Neural crest cell (in vitro differentiated cells): Measurements from ENCODE around the gene ATP6V0D1. TPM values are rescaled to one million over a fixed set of nuclear protein-coding genes. Genes with fewer than 3 reads are reported as not detected.
A peak's percentile ranks its signal among the peaks of the same experiment; 100 is the strongest.

ENCODE experiments used
- DNase-seq: peaks from one replicate; pipeline ENCODE4 v3.0.0; 2021; ENCODE audit warnings: low read depth, mixed read lengths, low spot score
- H3K27ac Mint-ChIP-seq: one replicate; pipeline ENCODE4 v1.8.0; 2021; ENCODE audit warnings: mild to moderate bottlenecking, mixed read lengths; ENCODE audit not compliant: unreplicated experiment
- H3K27me3 Mint-ChIP-seq: 2 replicates; pipeline ENCODE4 v1.8.0; 2021; ENCODE audit warnings: low read depth, mild to moderate bottlenecking, mixed read lengths
- H3K36me3 Mint-ChIP-seq: 2 replicates; pipeline ENCODE4 v1.8.0; 2021; ENCODE audit warnings: low read depth, mild to moderate bottlenecking, mixed read lengths
- H3K4me1 Mint-ChIP-seq: 2 replicates; pipeline ENCODE4 v1.8.0; 2021; ENCODE audit warnings: mixed read lengths
- H3K4me3 Mint-ChIP-seq: one replicate; pipeline ENCODE4 v1.8.0; 2021; ENCODE audit warnings: mild to moderate bottlenecking, mixed read lengths
- H3K9me3 Mint-ChIP-seq: 2 replicates; pipeline ENCODE4 v1.8.0; 2021; ENCODE audit warnings: mixed read lengths
- total RNA-seq: library from RNA; stranded (reverse); gene quantifications from 2 replicates; pipeline ENCODE4 v1.2.1, GENCODE V29; 2021
- TF ChIP-seq, protein P1 (sequence below): fragments of 200-600 bp; sonication (generic); conservative IDR thresholded peaks from 2 replicates; pipeline ENCODE4 v1.5.0; 2021; ENCODE audit warnings: antibody characterized with exemption, mild to moderate bottlenecking

ATP6V0D1 gene
- total RNA-seq, 1 donor from 2014 or later, result 54.7 TPM

DNA sequence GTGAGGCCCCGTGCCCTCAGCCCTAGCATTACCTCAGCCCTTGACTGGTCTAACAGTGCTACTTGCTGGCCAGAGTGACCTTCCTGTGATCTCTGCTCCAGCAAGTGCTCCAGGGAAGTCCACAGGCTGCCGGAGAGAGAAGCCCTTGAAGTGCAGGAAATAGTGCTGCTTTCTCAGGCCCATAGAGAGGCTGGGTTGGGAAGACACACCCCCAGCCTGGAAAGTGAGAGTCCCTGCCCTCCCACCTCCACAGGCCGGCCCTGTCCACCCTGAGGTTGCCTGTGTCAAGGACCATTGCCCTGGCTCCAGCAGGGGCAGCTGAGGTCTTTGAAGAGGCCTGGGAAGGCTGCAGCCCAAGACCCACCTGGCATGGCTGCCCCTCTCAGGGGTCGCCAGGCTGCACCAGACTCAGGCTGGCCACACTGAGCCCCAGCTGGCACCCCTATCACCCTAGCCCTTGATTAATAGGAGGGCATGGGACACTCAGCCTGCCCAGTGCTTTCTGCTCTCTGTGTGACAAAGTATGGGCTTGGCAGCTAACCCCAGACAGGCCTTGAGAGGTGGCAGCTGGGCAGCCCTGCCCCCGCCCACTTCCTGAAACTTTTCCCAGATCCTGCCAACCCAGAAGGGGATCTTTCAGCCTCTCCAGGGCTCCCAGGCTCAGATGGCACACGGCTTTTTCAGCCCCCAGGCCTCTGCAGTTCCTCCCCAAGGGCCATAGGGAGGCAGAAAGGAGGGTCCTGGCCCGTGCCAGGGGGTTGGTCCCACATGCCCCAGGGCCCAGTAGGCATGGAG, 21.7 kb downstream of the ATP6V0D1 start:
- Mint-ChIP-seq H3K27ac (no peak overlapping the region), H3K36me3 (no peaks in the 10 kb centered on the region), H3K27me3 (no peaks in the 10 kb centered on the region), H3K9me3 (no peaks in the 10 kb centered on the region), H3K4me1 (peaks cover 19% of the 10 kb centered on the region), H3K4me3 (peak overlapping the region; percentile 34)
- DNase-seq, result no peak
- TF ChIP-seq, protein P1, sequence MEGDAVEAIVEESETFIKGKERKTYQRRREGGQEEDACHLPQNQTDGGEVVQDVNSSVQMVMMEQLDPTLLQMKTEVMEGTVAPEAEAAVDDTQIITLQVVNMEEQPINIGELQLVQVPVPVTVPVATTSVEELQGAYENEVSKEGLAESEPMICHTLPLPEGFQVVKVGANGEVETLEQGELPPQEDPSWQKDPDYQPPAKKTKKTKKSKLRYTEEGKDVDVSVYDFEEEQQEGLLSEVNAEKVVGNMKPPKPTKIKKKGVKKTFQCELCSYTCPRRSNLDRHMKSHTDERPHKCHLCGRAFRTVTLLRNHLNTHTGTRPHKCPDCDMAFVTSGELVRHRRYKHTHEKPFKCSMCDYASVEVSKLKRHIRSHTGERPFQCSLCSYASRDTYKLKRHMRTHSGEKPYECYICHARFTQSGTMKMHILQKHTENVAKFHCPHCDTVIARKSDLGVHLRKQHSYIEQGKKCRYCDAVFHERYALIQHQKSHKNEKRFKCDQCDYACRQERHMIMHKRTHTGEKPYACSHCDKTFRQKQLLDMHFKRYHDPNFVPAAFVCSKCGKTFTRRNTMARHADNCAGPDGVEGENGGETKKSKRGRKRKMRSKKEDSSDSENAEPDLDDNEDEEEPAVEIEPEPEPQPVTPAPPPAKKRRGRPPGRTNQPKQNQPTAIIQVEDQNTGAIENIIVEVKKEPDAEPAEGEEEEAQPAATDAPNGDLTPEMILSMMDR, result no peak

DNA sequence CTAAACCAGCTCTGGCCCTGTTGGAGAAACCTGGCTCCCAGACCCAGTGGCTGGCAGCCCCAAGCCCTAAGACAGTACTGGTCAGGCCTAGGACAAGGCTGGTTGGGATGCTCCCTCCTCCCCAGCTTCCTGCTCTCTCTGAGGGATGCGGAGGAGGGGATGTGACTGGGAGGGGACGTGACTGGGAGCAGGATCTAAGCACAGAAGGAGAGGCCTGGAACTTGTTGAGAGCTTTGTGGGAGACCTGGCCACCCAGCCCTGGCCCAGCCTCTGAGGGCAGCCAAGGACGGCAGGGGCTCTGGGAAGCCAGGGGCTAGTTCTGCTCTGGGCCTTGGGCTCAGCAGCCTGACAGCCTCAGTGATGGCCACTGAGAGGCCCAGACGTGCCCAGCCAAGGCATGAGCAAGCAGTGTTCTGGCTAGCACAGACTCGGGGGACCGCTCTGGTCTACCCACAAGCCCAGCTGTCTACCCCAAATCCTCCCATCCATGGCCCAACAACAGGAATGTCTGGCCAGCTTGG, 22.8 kb downstream of the ATP6V0D1 start:
- no peak overlapping the region for H3K4me3 Mint-ChIP-seq
- no peak overlapping the region for H3K27ac Mint-ChIP-seq
- DNase-seq, result no peak
- TF ChIP-seq, protein P1, result no peak
- no peaks in the 10 kb centered on the region for H3K27me3 Mint-ChIP-seq
- H3K4me1 Mint-ChIP-seq, result peaks cover 25% of the 10 kb centered on the region
- H3K9me3 Mint-ChIP-seq, result no peaks in the 10 kb centered on the region
- H3K36me3 Mint-ChIP-seq, result no peaks in the 10 kb centered on the region

DNA sequence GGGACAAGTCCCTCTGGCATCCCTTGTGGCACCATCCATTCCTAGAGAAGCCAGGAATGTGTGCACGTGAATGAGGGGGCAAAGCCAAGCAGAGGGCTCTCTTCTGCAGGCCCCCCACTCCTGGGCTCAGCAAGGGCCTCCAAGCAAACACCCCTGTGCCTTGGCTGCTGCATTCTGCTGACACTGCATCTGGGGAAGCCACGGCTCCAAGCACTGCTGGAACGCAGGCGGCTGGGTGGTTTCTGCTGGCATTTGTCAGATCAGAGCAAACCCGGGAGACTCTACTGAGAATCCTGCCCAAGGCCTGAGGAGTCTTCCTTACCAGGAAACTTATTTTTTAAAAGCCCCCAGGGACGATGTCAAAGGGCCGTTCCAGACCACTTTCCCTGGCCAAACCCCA, 23.3 kb downstream of the ATP6V0D1 start:
- Mint-ChIP-seq H3K9me3 (no peaks in the 10 kb centered on the region), H3K27ac (no peak overlapping the region)
- DNase-seq, result no peak

DNA sequence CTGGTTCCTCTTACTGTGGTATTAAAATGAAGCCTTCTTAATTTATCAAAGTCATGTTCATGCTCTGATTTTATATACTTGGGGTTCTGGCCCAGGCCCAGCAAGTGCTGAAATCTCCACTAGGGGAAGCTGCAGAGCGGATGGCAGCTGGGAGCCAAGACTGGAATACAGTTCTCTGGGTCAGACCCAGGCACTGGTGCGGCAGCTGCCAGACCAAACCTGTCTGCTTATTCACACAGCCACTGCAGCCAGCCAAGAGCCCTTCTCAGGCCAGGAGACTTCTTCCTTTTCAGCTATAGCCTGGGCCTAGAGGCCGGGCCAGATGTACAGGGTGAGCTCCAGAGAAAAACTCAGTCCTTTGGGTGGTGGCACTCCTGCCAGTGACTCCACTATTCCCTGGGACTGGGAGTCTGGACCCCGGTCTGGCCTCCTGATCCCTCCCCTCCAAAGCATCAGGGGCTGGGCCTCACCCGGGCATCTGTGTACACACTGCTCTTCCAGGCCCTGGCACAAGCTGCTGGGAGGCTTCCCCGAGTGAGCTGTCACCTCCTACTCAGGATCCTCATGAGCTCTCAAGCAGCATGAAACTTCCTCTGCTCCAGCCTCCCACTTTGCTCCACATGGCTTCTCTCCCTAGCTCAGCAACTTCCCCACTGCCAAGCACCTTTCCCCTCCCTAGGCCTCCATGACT, 24.4 kb downstream of the ATP6V0D1 start:
- TF ChIP-seq, protein P1, result peak; percentile 34
- Mint-ChIP-seq H3K4me3 (no peak overlapping the region), H3K36me3 (no peaks in the 10 kb centered on the region)

More for the DNA sequence above, 23.3 kb downstream of the ATP6V0D1 start:
- Mint-ChIP-seq H3K36me3 (no peaks in the 10 kb centered on the region), H3K4me1 (peaks cover 25% of the 10 kb centered on the region), H3K4me3 (no peak overlapping the region), H3K27me3 (no peaks in the 10 kb centered on the region)
- TF ChIP-seq, protein P1, result no peak

DNA sequence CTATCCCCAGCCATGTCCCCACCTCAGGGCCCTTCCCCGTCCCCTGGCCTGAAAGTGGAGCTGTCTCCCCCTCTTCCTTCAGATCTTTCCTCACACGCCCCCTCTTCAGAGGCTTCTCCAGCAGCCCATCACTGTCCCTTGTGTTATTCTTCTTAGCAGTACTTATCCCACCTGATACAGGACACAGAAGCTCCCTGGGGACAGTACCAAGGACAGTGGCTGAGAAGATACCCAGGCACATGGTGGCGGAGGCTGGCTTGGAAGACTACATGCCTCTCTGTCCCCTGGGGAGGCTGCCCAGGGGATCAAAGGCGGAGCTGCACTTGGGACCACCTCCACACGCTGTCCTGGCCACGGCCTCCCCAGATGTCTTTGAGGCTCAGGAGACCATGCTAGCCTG, 26.1 kb downstream of the ATP6V0D1 start:
- Mint-ChIP-seq H3K36me3 (no peaks in the 10 kb centered on the region), H3K4me3 (no peak overlapping the region), H3K4me1 (peaks cover 20% of the 10 kb centered on the region), H3K9me3 (no peaks in the 10 kb centered on the region), H3K27me3 (no peaks in the 10 kb centered on the region), H3K27ac (peak overlapping the region; percentile 2)
- TF ChIP-seq, protein P1, result no peak
- no peak for DNase-seq

More for the DNA sequence above, 24.4 kb downstream of the ATP6V0D1 start:
- H3K27me3 Mint-ChIP-seq, result no peaks in the 10 kb centered on the region
- H3K4me1 Mint-ChIP-seq, result peaks cover 25% of the 10 kb centered on the region
- H3K27ac Mint-ChIP-seq, result no peak overlapping the region
- H3K9me3 Mint-ChIP-seq, result no peaks in the 10 kb centered on the region
- DNase-seq, result no peak
